Stimulated activated CD4-positive, alpha-beta T cell treated with anti-CD3 and anti-CD28 coated beads, Interleukin-1b, Interleukin-23, amount 100 ng/mL, for 1 hour (primary cell): ENCODE results near the gene ZMYND15.

ENCODE experiments used
- DNase-seq, 2 donors: peaks; one replicate each; pipeline ENCODE4 v3.0.0-alpha.2; 2020; ENCODE audit warnings: low read depth in 2 of 2

ZMYND15 gene

GRCh38 chr17:4716081-4716480 is 23.6 kb upstream of the ZMYND15 start:
- DNase-seq: no peak

- no peak for DNase-seq
Measured at GRCh38 chr17:4717791-4718190, 21.8 kb upstream of the ZMYND15 start.

- DNase-seq: no peak
Measured at GRCh38 chr17:4718276-4718675, 21.4 kb upstream of the ZMYND15 start.

DNA sequence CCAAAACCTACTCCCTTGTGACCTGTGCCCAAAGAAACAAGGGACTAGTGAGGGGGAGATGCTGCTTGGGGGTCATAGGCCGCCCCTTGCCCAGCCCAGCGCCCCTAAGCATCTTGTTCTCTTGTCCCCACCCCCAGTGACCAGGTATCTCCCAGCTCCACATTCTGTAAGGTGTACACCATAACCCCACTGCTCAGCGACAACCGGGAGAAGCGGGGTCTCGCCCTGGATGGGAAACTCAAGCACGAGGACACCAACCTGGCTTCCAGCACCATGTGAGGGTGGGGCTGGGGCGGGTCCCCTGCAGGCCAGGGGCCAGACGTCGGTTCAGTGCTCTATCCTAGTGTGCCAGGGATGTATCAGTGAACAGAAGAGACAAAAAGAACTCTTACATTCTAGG is 20.5 kb upstream of the ZMYND15 start:
- no peak for DNase-seq

- DNase-seq: no peak
Measured at GRCh38 chr17:4719684-4720221, 19.9 kb upstream of the ZMYND15 start.

GRCh38 chr17:4720787-4721186 is 18.8 kb upstream of the ZMYND15 start:
- no peak for DNase-seq

GRCh38 chr17:4721203-4722135 is 18.2 kb upstream of the ZMYND15 start:
- no peak for DNase-seq

GRCh38 chr17:4722678-4723240 is 16.9 kb upstream of the ZMYND15 start:
- no peak for DNase-seq

DNA sequence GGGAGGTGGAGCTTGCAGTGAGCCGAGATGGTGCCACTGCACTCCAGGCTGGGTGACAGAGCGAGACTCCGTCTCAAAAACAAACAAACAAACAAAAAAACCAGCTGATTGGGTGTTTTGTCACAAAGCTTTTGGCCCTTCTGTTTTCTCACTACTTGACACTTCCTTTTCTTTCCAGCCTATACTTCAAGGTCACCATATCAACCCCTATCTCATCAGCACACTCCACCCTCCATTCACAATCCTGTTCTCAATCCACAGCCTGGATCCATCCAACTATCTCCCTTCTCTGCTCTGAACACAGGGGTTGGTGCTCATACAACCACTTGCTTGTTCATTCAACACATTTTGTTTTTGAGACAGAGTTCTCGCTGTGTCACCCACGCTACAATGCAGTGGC is 15.0 kb upstream of the ZMYND15 start:
- DNase-seq: no peak

DNA sequence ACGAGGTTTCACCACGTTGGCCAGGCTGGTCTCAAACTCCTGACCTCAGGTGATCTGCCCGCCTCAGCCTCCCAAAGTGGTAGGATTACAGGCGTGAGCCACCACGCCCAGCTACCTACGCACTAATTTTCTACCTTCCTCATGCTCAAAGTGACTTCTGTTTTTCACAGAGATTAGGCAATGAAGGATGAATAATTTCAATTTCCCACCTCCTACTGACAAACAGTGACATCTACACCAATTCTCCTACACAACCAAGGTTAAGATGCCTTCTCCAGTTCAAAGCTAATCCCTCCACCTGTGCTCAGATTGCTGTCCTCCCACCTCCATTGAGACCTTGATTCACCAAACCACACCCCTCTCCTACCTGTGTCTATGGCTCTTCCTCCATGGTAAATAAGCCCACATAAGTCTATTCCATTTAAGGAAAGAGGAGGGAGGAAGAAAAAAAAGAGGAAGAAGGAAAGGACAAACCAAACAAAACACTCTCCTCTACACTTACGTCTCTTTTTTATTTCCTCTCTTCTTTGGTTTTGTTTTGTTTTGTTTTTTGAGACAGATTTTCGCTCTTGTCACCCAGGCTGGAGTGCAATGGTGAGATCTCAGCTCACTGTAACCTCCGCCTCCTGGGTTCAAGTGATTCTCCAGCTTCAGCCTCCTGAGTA is 13.9 kb upstream of the ZMYND15 start:
- DNase-seq: no peak

DNA sequence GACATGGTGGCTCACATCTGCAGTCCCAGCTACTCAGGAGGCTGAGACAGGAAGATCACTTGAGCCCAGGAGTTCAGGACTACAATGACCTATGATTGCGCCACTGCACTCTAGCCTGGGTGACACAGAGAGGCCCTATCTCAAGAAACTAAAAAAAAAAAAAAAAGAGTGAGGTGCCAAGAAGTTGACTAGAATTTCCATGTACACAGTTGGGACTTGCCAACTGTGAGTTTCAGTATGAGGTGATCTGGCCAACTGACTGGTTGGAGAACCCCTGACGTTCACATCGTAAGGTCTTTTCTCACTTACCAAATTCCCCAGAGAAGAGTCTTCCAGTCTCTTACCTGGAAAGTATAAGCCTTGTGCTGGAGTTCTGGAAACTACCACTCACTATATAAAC is 11.5 kb upstream of the ZMYND15 start:
- DNase-seq: no peak

GRCh38 chr17:4733073-4733531 is 6.5 kb upstream of the ZMYND15 start:
- no peak for DNase-seq

- no peak for DNase-seq
Measured at GRCh38 chr17:4734857-4735475, 4.7 kb upstream of the ZMYND15 start.

DNA sequence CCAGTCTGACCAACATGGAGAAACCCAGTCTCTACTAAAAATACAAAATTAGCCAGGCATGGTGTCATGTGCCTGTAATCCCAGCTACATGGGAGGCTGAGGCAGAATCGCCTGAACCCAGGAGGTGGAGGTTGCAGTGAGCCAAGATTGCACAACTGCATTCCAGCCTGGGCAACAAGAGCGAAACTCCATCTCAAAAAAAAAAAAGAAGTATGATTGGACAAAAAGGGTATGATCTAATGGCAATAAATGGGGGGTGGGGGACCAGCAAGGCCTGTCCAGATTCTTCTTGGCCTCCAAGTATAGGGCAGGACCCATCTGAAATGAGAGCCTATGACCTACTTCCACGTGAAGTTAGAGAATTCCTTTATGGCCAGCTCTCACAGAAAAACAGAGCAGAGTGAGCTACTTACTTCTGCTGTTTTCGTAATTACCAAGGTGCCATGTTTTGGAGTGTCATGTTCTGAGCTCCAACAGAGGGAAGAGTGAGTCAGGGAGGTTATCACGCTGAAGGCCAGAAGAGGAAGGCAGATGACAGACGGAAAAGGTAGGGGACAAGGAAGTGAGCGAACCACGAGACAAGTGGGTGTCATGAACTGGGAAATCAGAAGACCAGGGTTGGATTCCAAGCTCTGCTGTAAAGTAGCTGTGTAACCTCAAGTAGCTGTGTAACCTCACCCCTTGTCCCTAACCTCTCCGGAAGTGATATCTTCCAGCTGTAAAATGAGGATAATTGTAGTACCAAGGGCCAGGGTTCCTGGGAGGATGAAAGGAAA is 3.6 kb upstream of the ZMYND15 start:
- no peak for DNase-seq

- DNase-seq: no peak
Measured at GRCh38 chr17:4738136-4739121, 1.2 kb upstream of the ZMYND15 start.

- no peak for DNase-seq
Measured at GRCh38 chr17:4740025-4740351, 355 bp downstream of the ZMYND15 start.

- no peak for DNase-seq
Measured at GRCh38 chr17:4740584-4740983, 951 bp downstream of the ZMYND15 start.

GRCh38 chr17:4741544-4741943 is 1.9 kb downstream of the ZMYND15 start:
- DNase-seq: no peak

- DNase-seq: no peak
Measured at GRCh38 chr17:4742133-4742532, 2.5 kb downstream of the ZMYND15 start.

DNA sequence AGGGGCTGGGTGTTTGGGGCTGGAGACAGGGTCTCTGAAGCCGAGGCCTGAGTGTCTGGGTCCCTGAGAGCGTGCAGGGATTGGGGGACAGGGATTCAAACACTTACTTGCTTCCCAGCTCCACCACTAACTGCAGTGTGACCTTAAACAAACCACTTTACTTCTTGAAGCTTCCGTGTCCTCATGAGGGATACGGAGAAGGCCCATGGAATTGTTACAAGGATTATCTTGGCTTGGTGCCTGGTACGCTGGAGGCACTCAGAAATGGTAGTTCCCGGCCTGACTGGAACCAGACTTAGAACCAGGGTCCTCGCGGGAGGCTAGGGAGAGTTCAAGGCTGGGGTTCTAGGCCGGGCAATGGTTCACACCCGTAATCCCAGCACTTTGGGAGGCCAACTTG is 3.0 kb downstream of the ZMYND15 start:
- DNase-seq: no peak
